H1 (cell line): ENCODE data around the gene APLP2. TPM values are rescaled to one million over a fixed set of nuclear protein-coding genes. Genes with fewer than 3 reads are reported as not detected.

ENCODE experiments used
- CEBPB ChIP-seq: IDR thresholded peaks from 2 replicates; pipeline ENCODE4 v1.6.1; 2012; ENCODE audit warnings: low read depth, low read length
- EGR1 ChIP-seq: IDR thresholded peaks from 2 replicates; pipeline ENCODE4 v1.6.1; 2011; ENCODE audit warnings: low read depth, low read length, borderline replicate concordance
- RNF2 ChIP-seq: fragments of 200-900, 300-1000 bp; sonication (generic); IDR thresholded peaks from 2 replicates; pipeline ENCODE4 v1.7.1; 2016; ENCODE audit warnings: borderline replicate concordance, low read depth, mild to moderate bottlenecking, antibody characterized with exemption, low read length; ENCODE audit not compliant: poor library complexity, severe bottlenecking; ENCODE audit errors: missing control alignments
- YY1 ChIP-seq: IDR thresholded peaks from 2 replicates; pipeline ENCODE4 v1.6.1; 2011; ENCODE audit warnings: low read depth, mild to moderate bottlenecking, low read length
- polyA plus RNA-seq, 7 experiments: library from polyadenylated mRNA; depleted of rRNA in 3 of 7; stranded (reverse) in 5 of 7; unstranded in 2 of 7; fragments of >200 nt in 5 of 7; fragments of 200-250 nt in 2 of 7; gene quantifications; 1 replicate in 5 of 7; 2 replicates in 1 of 7; 4 replicates in 1 of 7; pipeline versions ENCODE4 v1.2.1 to v1.2.3, GENCODE V29; 2011 to 2013; ENCODE audit warnings: missing spikeins in 2 of 7, mixed read lengths in 2 of 7
- total RNA-seq: library from RNA; stranded (reverse); fragmentation: NEBNext Ultra II Directional; extraction: Animal tissue kit (Norgen Biotek cat#: 25700); gene quantifications from 2 replicates; pipeline ENCODE4 v1.2.1, GENCODE V29; 2021
- TF ChIP-seq, protein P1 (sequence below): IDR thresholded peaks from 2 replicates; pipeline ENCODE4 v1.6.1; 2011; ENCODE audit warnings: low read depth, mild to moderate bottlenecking, low read length; ENCODE audit not compliant: insufficient read depth

APLP2 gene
- total and polyA plus RNA-seq, 2 of the 8 experiments (the other 6 are each of a cell fraction or from before 2014, with no cell fraction given), result 222 to 315 TPM

DNA sequence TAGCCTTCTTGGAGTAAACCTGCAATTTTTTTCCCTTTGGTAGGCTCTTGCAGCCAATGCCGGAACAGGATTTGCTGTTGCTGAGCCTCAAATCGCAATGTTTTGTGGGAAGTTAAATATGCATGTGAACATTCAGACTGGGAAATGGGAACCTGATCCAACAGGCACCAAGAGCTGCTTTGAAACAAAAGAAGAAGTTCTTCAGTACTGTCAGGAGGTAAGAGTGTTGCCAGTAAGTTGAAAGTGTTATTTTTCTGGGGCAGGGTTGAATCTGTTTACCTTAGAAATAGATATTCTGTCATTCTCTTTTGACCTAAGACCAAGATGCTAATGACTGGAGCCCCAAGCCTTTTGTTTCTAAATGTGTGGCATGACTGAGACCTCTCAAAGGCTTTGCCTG is 39.7 kb downstream of the APLP2 start (continued):
- TF ChIP-seq, protein P1, sequence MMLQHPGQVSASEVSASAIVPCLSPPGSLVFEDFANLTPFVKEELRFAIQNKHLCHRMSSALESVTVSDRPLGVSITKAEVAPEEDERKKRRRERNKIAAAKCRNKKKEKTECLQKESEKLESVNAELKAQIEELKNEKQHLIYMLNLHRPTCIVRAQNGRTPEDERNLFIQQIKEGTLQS, result no peak
- TF ChIP-seq CEBPB (no peak), EGR1 (no peak), RNF2 (no peak), YY1 (no peak)
